Measurements from ENCODE around the gene S100A9. TPM values are rescaled to one million over a fixed set of nuclear protein-coding genes. Genes with fewer than 3 reads are reported as not detected.

S100A9 gene
- total RNA-seq, 2 donors from 2014 or later = not detected

GRCh38 chr1:153357076-153357852, 390 bp upstream of the S100A9 start:
- Histone ChIP-seq H3K9ac (ENCODE audit: extremely low read depth, low read length, poor library complexity, severe bottlenecking) (no peak overlapping the region), H3K27ac (ENCODE audit: low read depth, low read length) (no peak overlapping the region), H3K36me3 (ENCODE audit: control insufficient read depth, insufficient read depth, low read length) (no peaks in the 10 kb centered on the region), H3K9me3 (ENCODE audit: control insufficient read depth, low read length) (no peaks in the 10 kb centered on the region), H3K27me3 (ENCODE audit: control insufficient read depth, insufficient read depth, low read length, poor library complexity, severe bottlenecking) (no peaks in the 10 kb centered on the region), H3K4me3 (ENCODE audit: low read length) (no peak overlapping the region), H3K4me1 (ENCODE audit: control insufficient read depth, insufficient read depth, low read length) (no peaks in the 10 kb centered on the region)
- Mint-ChIP-seq H3K9me3 (no peaks in the 10 kb centered on the region), H3K36me3 (ENCODE audit: low read depth) (no peaks in the 10 kb centered on the region), H3K27me3 (ENCODE audit: insufficient read depth) (no peaks in the 10 kb centered on the region), H3K4me3 (no peak overlapping the region), H3K27ac (no peak overlapping the region), H3K4me1 (no peaks in the 10 kb centered on the region)
- DNase-seq = peak; percentile 42
- TF ChIP-seq CTCF (conservative IDR thresholded peaks at IDR 0.05) = no peak
- 86 to 92% methylated on average over 3 to 10 of the region's 10 CpGs for WGBS, 2 experiments (ENCODE audit: insufficient coverage in 1 of 2, insufficient read length in 1 of 2)

- Histone ChIP-seq H3K9ac (ENCODE audit: extremely low read depth, low read length, poor library complexity, severe bottlenecking) (no peak overlapping the region), H3K9me3 (ENCODE audit: control insufficient read depth, low read length) (no peaks in the 10 kb centered on the region), H3K4me1 (ENCODE audit: control insufficient read depth, insufficient read depth, low read length) (no peaks in the 10 kb centered on the region), H3K4me3 (ENCODE audit: low read length) (no peak overlapping the region), H3K27me3 (ENCODE audit: control insufficient read depth, insufficient read depth, low read length, poor library complexity, severe bottlenecking) (no peaks in the 10 kb centered on the region), H3K36me3 (ENCODE audit: control insufficient read depth, insufficient read depth, low read length) (no peaks in the 10 kb centered on the region), H3K27ac (ENCODE audit: low read depth, low read length) (no peak overlapping the region)
- WGBS, 2 experiments (ENCODE audit: insufficient coverage in 1 of 2, insufficient read length in 1 of 2) = 89 to 91% methylated on average over 3 of the region's 3 CpGs
- H3K4me1 Mint-ChIP-seq = no peaks in the 10 kb centered on the region
- peaks cover 7% of the 10 kb centered on the region for H3K27me3 Mint-ChIP-seq (ENCODE audit: insufficient read depth)
- DNase-seq = peak; percentile 9
- TF ChIP-seq CTCF (conservative IDR thresholded peaks at IDR 0.05) = no peak
- H3K9me3 Mint-ChIP-seq = no peaks in the 10 kb centered on the region
- H3K27ac Mint-ChIP-seq = no peak overlapping the region
- no peaks in the 10 kb centered on the region for H3K36me3 Mint-ChIP-seq (ENCODE audit: low read depth)
- no peak overlapping the region for H3K4me3 Mint-ChIP-seq
These were observed 979 bp downstream of the S100A9 start for GRCh38 chr1:153358691-153358975.

GRCh38 chr1:153359241-153359640, 1.6 kb downstream of the S100A9 start:
- Mint-ChIP-seq H3K36me3 (ENCODE audit: low read depth) (no peaks in the 10 kb centered on the region), H3K27ac (no peak overlapping the region), H3K4me1 (no peaks in the 10 kb centered on the region), H3K4me3 (no peak overlapping the region), H3K9me3 (no peaks in the 10 kb centered on the region), H3K27me3 (ENCODE audit: insufficient read depth) (peaks cover 7% of the 10 kb centered on the region)
- Histone ChIP-seq H3K4me1 (ENCODE audit: control insufficient read depth, insufficient read depth, low read length) (no peaks in the 10 kb centered on the region), H3K9me3 (ENCODE audit: control insufficient read depth, low read length) (no peaks in the 10 kb centered on the region), H3K27me3 (ENCODE audit: control insufficient read depth, insufficient read depth, low read length, poor library complexity, severe bottlenecking) (no peaks in the 10 kb centered on the region), H3K9ac (ENCODE audit: extremely low read depth, low read length, poor library complexity, severe bottlenecking) (no peak overlapping the region), H3K4me3 (ENCODE audit: low read length) (no peak overlapping the region), H3K36me3 (ENCODE audit: control insufficient read depth, insufficient read depth, low read length) (no peaks in the 10 kb centered on the region), H3K27ac (ENCODE audit: low read depth, low read length) (no peak overlapping the region)
- DNase-seq = peak; percentile 31
- 90 to 94% methylated on average over 2 to 6 of the region's 6 CpGs for WGBS, 2 experiments (ENCODE audit: insufficient coverage in 1 of 2, insufficient read length in 1 of 2)
- no peak for TF ChIP-seq CTCF (conservative IDR thresholded peaks at IDR 0.05)

Data from endodermal cell (in vitro differentiated cells).